ENCODE data around the gene APLF. TPM values are rescaled to one million over a fixed set of nuclear protein-coding genes. Genes with fewer than 3 reads are reported as not detected.

APLF gene
- total RNA-seq, 4 donors from 2014 or later: 2.9 to 28.5 (median 8.1) TPM

- Histone ChIP-seq H3K9me3 (no peaks in the 10 kb centered on the region), H3K27me3 (no peaks in the 10 kb centered on the region), H3K36me3 (no peaks in the 10 kb centered on the region), H3K4me1 (no peaks in the 10 kb centered on the region), H3K27ac (no peak overlapping the region), H3K4me3 (no peak overlapping the region)
- intact Hi-C loops (cut with DNase I; ENCODE audit: low total_unique reads): no loop called here
- DNase-seq: no peak
- TF ChIP-seq, protein P1, sequence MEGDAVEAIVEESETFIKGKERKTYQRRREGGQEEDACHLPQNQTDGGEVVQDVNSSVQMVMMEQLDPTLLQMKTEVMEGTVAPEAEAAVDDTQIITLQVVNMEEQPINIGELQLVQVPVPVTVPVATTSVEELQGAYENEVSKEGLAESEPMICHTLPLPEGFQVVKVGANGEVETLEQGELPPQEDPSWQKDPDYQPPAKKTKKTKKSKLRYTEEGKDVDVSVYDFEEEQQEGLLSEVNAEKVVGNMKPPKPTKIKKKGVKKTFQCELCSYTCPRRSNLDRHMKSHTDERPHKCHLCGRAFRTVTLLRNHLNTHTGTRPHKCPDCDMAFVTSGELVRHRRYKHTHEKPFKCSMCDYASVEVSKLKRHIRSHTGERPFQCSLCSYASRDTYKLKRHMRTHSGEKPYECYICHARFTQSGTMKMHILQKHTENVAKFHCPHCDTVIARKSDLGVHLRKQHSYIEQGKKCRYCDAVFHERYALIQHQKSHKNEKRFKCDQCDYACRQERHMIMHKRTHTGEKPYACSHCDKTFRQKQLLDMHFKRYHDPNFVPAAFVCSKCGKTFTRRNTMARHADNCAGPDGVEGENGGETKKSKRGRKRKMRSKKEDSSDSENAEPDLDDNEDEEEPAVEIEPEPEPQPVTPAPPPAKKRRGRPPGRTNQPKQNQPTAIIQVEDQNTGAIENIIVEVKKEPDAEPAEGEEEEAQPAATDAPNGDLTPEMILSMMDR (IDR thresholded peaks at IDR 0.05): no peak
- no peak for TF ChIP-seq EP300 (IDR thresholded peaks at IDR 0.05; ENCODE audit: low read depth)
- no peak for TF ChIP-seq POLR2A (IDR thresholded peaks at IDR 0.05)
- no peak for TF ChIP-seq POLR2AphosphoS5 (IDR thresholded peaks at IDR 0.05)
- WGBS, 2 donors (ENCODE audit: low coverage in 1 of 2): 58 to 86% methylated on average over 1 to 2 of the region's 2 CpGs
- in situ Hi-C loops (cut with MboI; ENCODE audit: low pct_ligation_motif_present in 1 of 4, low pct_unique_long_range_greater_than_20kb in 1 of 4, low sequenced_read_pairs in 3 of 4): no loop called here
Measured at GRCh38 chr2:68453761-68454360, 13.5 kb upstream of the APLF start.

GRCh38 chr2:68454719-68455118 lies 12.7 kb upstream of the APLF start:
- intact Hi-C loops (cut with DNase I; ENCODE audit: low total_unique reads) (no loop called here), in situ Hi-C loops (cut with MboI; ENCODE audit: low pct_ligation_motif_present in 1 of 4, low pct_unique_long_range_greater_than_20kb in 1 of 4, low sequenced_read_pairs in 3 of 4) (no loop called here)
- no peak overlapping the region for H3K27ac ChIP-seq
- no peaks in the 10 kb centered on the region for H3K4me1 ChIP-seq
- no peaks in the 10 kb centered on the region for H3K9me3 ChIP-seq
- 72 to 87% methylated on average over 3 of the region's 3 CpGs for WGBS, 2 donors (ENCODE audit: low coverage in 1 of 2)
- H3K27me3 ChIP-seq: no peaks in the 10 kb centered on the region
- H3K36me3 ChIP-seq: no peaks in the 10 kb centered on the region
- DNase-seq: no peak
- TF ChIP-seq EP300 (IDR thresholded peaks at IDR 0.05; ENCODE audit: low read depth) (no peak), POLR2A (IDR thresholded peaks at IDR 0.05) (no peak), POLR2AphosphoS5 (IDR thresholded peaks at IDR 0.05) (no peak)
- TF ChIP-seq, protein P1 (IDR thresholded peaks at IDR 0.05): no peak
- no peak overlapping the region for H3K4me3 ChIP-seq

- Histone ChIP-seq H3K27ac (no peak overlapping the region), H3K4me1 (no peaks in the 10 kb centered on the region), H3K27me3 (no peaks in the 10 kb centered on the region), H3K36me3 (no peaks in the 10 kb centered on the region), H3K4me3 (no peak overlapping the region), H3K9me3 (no peaks in the 10 kb centered on the region)
- in situ Hi-C loops (cut with MboI; ENCODE audit: low pct_ligation_motif_present in 1 of 4, low pct_unique_long_range_greater_than_20kb in 1 of 4, low sequenced_read_pairs in 3 of 4): no loop called here
- no peak for DNase-seq
- TF ChIP-seq, protein P1 (IDR thresholded peaks at IDR 0.05): no peak
- TF ChIP-seq POLR2AphosphoS5 (IDR thresholded peaks at IDR 0.05): no peak
- TF ChIP-seq EP300 (IDR thresholded peaks at IDR 0.05; ENCODE audit: low read depth): no peak
- intact Hi-C loops (cut with DNase I; ENCODE audit: low total_unique reads): no loop called here
- whole genome bisulfite sequencing, 2 donors (ENCODE audit: low coverage in 1 of 2): 83 to 85% methylated on average over 2 to 4 of the region's 4 CpGs
Measured at GRCh38 chr2:68456198-68456597, 11.2 kb upstream of the APLF start.

- DNase-seq: no peak
- in situ Hi-C loops (cut with MboI; ENCODE audit: low pct_ligation_motif_present in 1 of 4, low pct_unique_long_range_greater_than_20kb in 1 of 4, low sequenced_read_pairs in 3 of 4): no loop called here
- Histone ChIP-seq H3K36me3 (no peaks in the 10 kb centered on the region), H3K9me3 (no peaks in the 10 kb centered on the region), H3K27ac (no peak overlapping the region), H3K4me3 (no peak overlapping the region), H3K27me3 (no peaks in the 10 kb centered on the region), H3K4me1 (peaks cover 0 to 2% (median 0%) of the 10 kb centered on the region in 4 donors)
- 31 to 33% methylated on average over 1 of the region's 1 CpG for WGBS, 2 donors (ENCODE audit: low coverage in 1 of 2)
- intact Hi-C loops (cut with DNase I; ENCODE audit: low total_unique reads): no loop called here
- TF ChIP-seq, protein P1 (IDR thresholded peaks at IDR 0.05): no peak
- no peak for TF ChIP-seq POLR2AphosphoS5 (IDR thresholded peaks at IDR 0.05)
- no peak for TF ChIP-seq EP300 (IDR thresholded peaks at IDR 0.05; ENCODE audit: low read depth)
- TF ChIP-seq POLR2A (IDR thresholded peaks at IDR 0.05): no peak
Measured at GRCh38 chr2:68458981-68459380, 8.4 kb upstream of the APLF start.
